MCF 10A (cell line): Measurements from ENCODE around the gene SHMT1. TPM values are rescaled to one million over a fixed set of nuclear protein-coding genes. Genes with fewer than 3 reads are reported as not detected.
A peak's percentile ranks its signal among the peaks of the same experiment; 100 is the strongest.

Experiments used
- BruUV-seq: library from RNA; stranded (reverse); fragments of 400-500 nt; replicated peaks from 2 replicates; lab custom pipeline; 2021; lab: Mats Ljungman, UMichigan
- CTCF ChIA-PET: fragments of 300-600 bp; sonication (Branson Sonifier 250); formaldehyde crosslinking; extraction: SDS; loops from one replicate; lab custom pipeline; 2021; ENCODE audit warnings: antibody characterized with exemption, inconsistent platforms; lab: Yijun Ruan, JAX
- POLR2A ChIA-PET: fragments of 300-600, 350-650 bp; sonication (Branson Sonifier 250); formaldehyde crosslinking; extraction: SDS; loops from one replicate; lab custom pipeline; 2020; ENCODE audit warnings: antibody characterized with exemption, inconsistent platforms; lab: Yijun Ruan, JAX
- DNase-seq: peaks from one replicate; pipeline ENCODE4 v3.0.0-alpha.2; 2018; ENCODE audit not compliant: unreplicated experiment
- H3K27ac Mint-ChIP-seq: one replicate; pipeline ENCODE4 v1.8.0; 2022; ENCODE audit warnings: mild to moderate bottlenecking, low read depth, mixed read lengths; ENCODE audit not compliant: unreplicated experiment
- H3K27me3 Mint-ChIP-seq: one replicate; pipeline ENCODE4 v1.8.0; 2022; ENCODE audit warnings: mixed read lengths; ENCODE audit not compliant: insufficient read depth, unreplicated experiment
- H3K36me3 Mint-ChIP-seq: one replicate; pipeline ENCODE4 v1.8.0; 2022; ENCODE audit warnings: mild to moderate bottlenecking, moderate library complexity, mixed read lengths; ENCODE audit not compliant: insufficient read depth, unreplicated experiment
- H3K4me1 Mint-ChIP-seq: one replicate; pipeline ENCODE4 v1.8.0; 2022; ENCODE audit warnings: mixed read lengths; ENCODE audit not compliant: insufficient read depth, unreplicated experiment
- H3K4me3 Mint-ChIP-seq: one replicate; pipeline ENCODE4 v1.8.0; 2022; ENCODE audit warnings: mild to moderate bottlenecking, moderate library complexity, mixed read lengths; ENCODE audit not compliant: unreplicated experiment
- H3K9me3 Mint-ChIP-seq: one replicate; pipeline ENCODE4 v1.8.0; 2022; ENCODE audit warnings: mixed read lengths; ENCODE audit not compliant: unreplicated experiment
- intact Hi-C: fragments of 100-400 bp; cut with micrococcal nuclease; formaldehyde crosslinking; loops from 2 replicates; pipeline ENCODE4 v1.14.1; 2022
- total RNA-seq: library from RNA; stranded (reverse); gene quantifications from 2 replicates; pipeline ENCODE4 v1.2.3, GENCODE V29; 2022
- TF ChIP-seq, protein P1 (sequence below): fragments of 200-600 bp; IDR thresholded peaks from one replicate; pipeline ENCODE4 v1.8.0; 2022; ENCODE audit warnings: antibody characterized with exemption, mild to moderate bottlenecking; ENCODE audit not compliant: unreplicated experiment

SHMT1 gene
- total RNA-seq, 1 experiment from 2014 or later: 23.0 TPM

DNA sequence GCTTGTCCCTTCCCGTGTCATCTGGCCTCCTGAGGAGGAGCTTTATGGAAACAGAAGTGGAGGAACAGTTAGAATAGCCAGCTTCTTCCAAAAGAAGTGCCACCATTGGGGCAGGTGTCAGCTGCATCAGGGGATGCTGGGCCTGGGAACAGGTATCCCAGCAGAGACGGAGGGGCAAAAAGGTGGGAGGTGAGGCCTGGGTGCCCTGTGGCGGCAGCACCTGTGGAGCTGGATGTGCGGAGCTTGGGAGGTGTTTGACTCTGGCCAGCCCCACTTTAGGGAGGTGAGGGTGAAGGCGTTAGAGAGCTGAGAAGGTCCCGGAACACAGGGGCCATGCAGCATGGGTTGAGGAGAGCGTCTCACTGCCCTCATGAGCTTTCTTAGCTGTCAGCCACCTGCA is 43.0 kb downstream of the SHMT1 start:
- ChIA-PET CTCF (interaction anchor here (0.6 to 1.3 kb wide), 7 partner anchors 10 to 473 kb away, joined by 3 to 4 read pairs (median 3); no protein-coding TSS in a partner anchor), POLR2A (interaction anchor here (0.6 to 1.6 kb wide), 2 partner anchors 13 to 305 kb away, joined by 4 to 7 read pairs; no protein-coding TSS in a partner anchor)
- H3K9me3 Mint-ChIP-seq: no peaks in the 10 kb centered on the region
- H3K27ac Mint-ChIP-seq: no peak overlapping the region
- BruUV-seq: no TSS peak
- peaks cover 58% of the 10 kb centered on the region for H3K36me3 Mint-ChIP-seq
- TF ChIP-seq, protein P1, sequence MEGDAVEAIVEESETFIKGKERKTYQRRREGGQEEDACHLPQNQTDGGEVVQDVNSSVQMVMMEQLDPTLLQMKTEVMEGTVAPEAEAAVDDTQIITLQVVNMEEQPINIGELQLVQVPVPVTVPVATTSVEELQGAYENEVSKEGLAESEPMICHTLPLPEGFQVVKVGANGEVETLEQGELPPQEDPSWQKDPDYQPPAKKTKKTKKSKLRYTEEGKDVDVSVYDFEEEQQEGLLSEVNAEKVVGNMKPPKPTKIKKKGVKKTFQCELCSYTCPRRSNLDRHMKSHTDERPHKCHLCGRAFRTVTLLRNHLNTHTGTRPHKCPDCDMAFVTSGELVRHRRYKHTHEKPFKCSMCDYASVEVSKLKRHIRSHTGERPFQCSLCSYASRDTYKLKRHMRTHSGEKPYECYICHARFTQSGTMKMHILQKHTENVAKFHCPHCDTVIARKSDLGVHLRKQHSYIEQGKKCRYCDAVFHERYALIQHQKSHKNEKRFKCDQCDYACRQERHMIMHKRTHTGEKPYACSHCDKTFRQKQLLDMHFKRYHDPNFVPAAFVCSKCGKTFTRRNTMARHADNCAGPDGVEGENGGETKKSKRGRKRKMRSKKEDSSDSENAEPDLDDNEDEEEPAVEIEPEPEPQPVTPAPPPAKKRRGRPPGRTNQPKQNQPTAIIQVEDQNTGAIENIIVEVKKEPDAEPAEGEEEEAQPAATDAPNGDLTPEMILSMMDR: no peak
- intact Hi-C loops: loop anchor here (5.0 kb wide), 1 partner anchor 103 kb away; no protein-coding TSS in a partner anchor
- peaks cover 27% of the 10 kb centered on the region for H3K4me1 Mint-ChIP-seq
- no peak for DNase-seq
- H3K4me3 Mint-ChIP-seq: no peak overlapping the region
- no peaks in the 10 kb centered on the region for H3K27me3 Mint-ChIP-seq

DNA sequence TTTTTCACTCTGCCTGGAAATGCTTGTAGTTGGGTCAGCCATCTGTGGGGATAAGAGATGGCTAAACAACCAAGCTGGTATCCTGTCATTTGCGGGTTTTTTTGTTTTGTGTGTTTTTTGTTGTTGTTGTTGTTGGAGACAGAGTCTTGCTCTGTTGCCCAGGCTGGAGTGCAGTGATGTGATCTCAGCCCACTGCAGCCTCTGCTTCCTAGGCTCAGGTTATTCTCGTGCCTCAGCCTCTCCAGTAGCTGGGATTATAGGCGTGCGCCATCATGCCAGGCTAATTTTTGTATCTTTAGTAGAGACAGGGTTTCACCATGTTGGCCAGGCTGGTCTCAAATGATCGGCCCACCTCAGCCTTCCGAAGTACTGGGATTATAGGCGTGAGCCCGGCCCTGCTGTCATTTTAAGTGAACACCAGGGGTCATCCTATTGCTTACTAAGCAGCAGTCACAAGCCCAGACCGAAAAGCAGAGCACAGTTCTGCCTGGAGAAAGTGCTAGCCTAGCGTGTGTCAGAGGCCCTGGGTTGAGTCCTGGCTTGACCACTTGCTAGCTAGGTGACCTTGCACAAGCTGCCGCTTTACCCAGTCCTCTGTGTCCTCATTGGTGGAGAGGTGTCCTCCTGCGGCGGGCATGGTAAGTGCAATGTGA is 43.6 kb downstream of the SHMT1 start:
- CTCF ChIA-PET: interaction anchor here (0.6 to 1.3 kb wide), 6 partner anchors 11 to 103 kb away, joined by 3 to 4 read pairs (median 3); no protein-coding TSS in a partner anchor
- intact Hi-C loops: loop anchor here (5.0 kb wide), 1 partner anchor 102 kb away; no protein-coding TSS in a partner anchor
- H3K4me3 Mint-ChIP-seq: no peak overlapping the region

DNA sequence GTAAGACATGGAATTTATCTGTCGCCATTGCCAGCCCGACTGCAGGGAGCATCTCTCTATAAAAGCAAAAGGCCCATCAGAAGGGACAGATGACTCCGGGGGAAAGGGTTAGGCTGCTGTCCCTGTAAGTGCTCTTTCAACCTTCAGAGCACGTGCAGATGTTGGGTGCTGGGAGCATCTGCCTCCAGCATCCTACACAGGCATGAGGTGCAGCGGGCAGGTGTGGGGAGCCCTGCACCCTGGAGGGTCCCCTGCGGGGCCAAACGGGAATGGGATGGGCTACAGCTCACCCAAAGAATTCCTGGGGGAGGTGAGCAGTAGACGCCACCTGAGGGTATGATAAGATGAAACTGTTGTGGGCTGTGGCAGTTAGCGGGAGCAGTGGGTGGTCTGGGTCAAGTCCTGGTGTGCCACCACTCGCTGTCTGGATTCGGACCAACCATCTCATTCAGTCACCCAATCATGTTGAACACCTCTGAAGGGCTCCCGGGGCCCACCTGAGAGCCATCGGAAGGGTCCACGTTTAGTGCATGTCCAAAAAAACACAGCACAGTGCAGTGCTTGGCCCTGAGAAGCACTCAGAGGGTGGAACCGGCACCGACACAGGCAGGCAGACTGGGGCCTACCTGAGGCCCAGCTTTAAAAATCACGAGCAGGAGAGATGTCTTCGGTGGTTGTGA is 44.4 kb downstream of the SHMT1 start:
- Mint-ChIP-seq H3K4me3 (peak overlapping the region; percentile 28), H3K9me3 (no peaks in the 10 kb centered on the region), H3K4me1 (peaks cover 27% of the 10 kb centered on the region), H3K27ac (no peak overlapping the region), H3K36me3 (peaks cover 44% of the 10 kb centered on the region), H3K27me3 (no peaks in the 10 kb centered on the region)
- BruUV-seq: no TSS peak
- ChIA-PET CTCF (no interaction called here), POLR2A (no interaction called here)
- intact Hi-C loops: no loop called here
- TF ChIP-seq, protein P1: no peak
- no peak for DNase-seq

More for the DNA sequence above, 43.6 kb downstream of the SHMT1 start:
- TF ChIP-seq, protein P1: peak; percentile 35
- Mint-ChIP-seq H3K9me3 (no peaks in the 10 kb centered on the region), H3K36me3 (peaks cover 52% of the 10 kb centered on the region), H3K27ac (no peak overlapping the region), H3K4me1 (peaks cover 27% of the 10 kb centered on the region), H3K27me3 (no peaks in the 10 kb centered on the region)
- BruUV-seq: no TSS peak
- DNase-seq: peak; percentile 48
- POLR2A ChIA-PET: no interaction called here

DNA sequence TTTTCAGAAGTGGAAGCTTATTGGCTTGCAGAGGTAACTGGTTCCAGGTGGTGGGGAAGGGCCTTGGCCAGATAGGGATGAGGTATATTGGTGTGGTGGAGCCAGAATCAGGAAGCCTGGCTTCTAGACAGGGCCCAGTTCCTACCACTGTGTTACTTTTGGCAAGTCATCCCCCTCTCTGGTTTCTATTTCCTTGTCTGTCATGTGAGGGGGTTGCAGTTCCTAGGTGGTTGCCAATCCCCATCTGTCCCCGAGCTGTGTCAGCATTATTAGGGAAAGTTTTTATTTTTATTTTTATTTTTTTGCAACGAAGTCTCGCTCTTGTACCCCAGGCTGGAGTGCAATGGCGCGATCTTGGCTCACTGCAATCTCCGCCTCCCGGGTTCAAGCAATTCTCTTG is 45.2 kb downstream of the SHMT1 start:
- peaks cover 30% of the 10 kb centered on the region for H3K4me1 Mint-ChIP-seq
- TF ChIP-seq, protein P1: no peak
- ChIA-PET POLR2A (no interaction called here), CTCF (interaction anchor here (1.0 kb wide), 1 partner anchor 70 kb away, joined by 3 read pairs; no protein-coding TSS in a partner anchor)
- no peaks in the 10 kb centered on the region for H3K9me3 Mint-ChIP-seq
- BruUV-seq: no TSS peak
- H3K27me3 Mint-ChIP-seq: no peaks in the 10 kb centered on the region
- peaks cover 37% of the 10 kb centered on the region for H3K36me3 Mint-ChIP-seq
- H3K4me3 Mint-ChIP-seq: peak overlapping the region; percentile 35
- intact Hi-C loops: no loop called here
- DNase-seq: no peak
- no peak overlapping the region for H3K27ac Mint-ChIP-seq
